Activated CD8-positive, alpha-beta T cell treated with anti-CD3 and anti-CD28 coated beads for 36 hours (primary cell): ENCODE results near the gene ANTKMT. TPM values are rescaled to one million over a fixed set of nuclear protein-coding genes. Genes with fewer than 3 reads are reported as not detected.
"Not testable (repeated sequence)": the region's sequence is repeated elsewhere in the genome, so short reads cannot be mapped to it uniquely, and the experiment has no call there.

Experiments
- ATAC-seq: fragments of 200-7000 bp; cut with Tn5 transposase; one replicate; pipeline ENCODE4 v1.10.0; 2021; ENCODE audit warnings: mild to moderate bottlenecking, moderate library complexity
- CTCF ChIA-PET: fragments of 350-600 bp; sonication (Branson Sonifier 250); formaldehyde crosslinking; loops from one replicate; lab custom pipeline; 2021; ENCODE audit warnings: antibody characterized with exemption; lab: Charles Lee
- POLR2A ChIA-PET: fragments of 350-600 bp; sonication (Branson Sonifier 250); formaldehyde crosslinking; loops from one replicate; lab custom pipeline; 2021; ENCODE audit warnings: antibody characterized with exemption; lab: Charles Lee
- DNase-seq: peaks from one replicate; pipeline ENCODE4 v3.0.0-alpha.2; 2020
- H3K27ac Mint-ChIP-seq: one replicate; pipeline ENCODE4 v1.8.0; 2021; ENCODE audit warnings: mild to moderate bottlenecking, mixed read lengths
- H3K27me3 Mint-ChIP-seq: one replicate; pipeline ENCODE4 v1.8.0; 2021; ENCODE audit warnings: mixed read lengths
- H3K36me3 Mint-ChIP-seq: one replicate; pipeline ENCODE4 v1.8.0; 2021; ENCODE audit warnings: low read depth, mixed read lengths
- H3K4me1 Mint-ChIP-seq: one replicate; pipeline ENCODE4 v1.8.0; 2021; ENCODE audit warnings: low read depth, mixed read lengths
- H3K4me3 Mint-ChIP-seq: one replicate; pipeline ENCODE4 v1.8.0; 2021; ENCODE audit warnings: mild to moderate bottlenecking, moderate library complexity, mixed read lengths
- H3K9me3 Mint-ChIP-seq: one replicate; pipeline ENCODE4 v1.8.0; 2021; ENCODE audit warnings: mixed read lengths
- intact Hi-C: fragments of 100-400 bp; cut with micrococcal nuclease; formaldehyde crosslinking; loops from one replicate; pipeline ENCODE4 v1.10.0; 2022
- total RNA-seq, 2 experiments: library from RNA; stranded (reverse); gene quantifications; one replicate each; pipeline ENCODE4 v1.2.3, GENCODE V29; 2021
- TF ChIP-seq, protein P1 (sequence below): fragments of 200-600 bp; IDR thresholded peaks from one replicate; pipeline ENCODE4 v1.8.0; 2022; ENCODE audit warnings: antibody characterized with exemption, mild to moderate bottlenecking

The ANTKMT gene
- total RNA-seq, 2 experiments from 2014 or later = 34.3 to 38.4 TPM

DNA sequence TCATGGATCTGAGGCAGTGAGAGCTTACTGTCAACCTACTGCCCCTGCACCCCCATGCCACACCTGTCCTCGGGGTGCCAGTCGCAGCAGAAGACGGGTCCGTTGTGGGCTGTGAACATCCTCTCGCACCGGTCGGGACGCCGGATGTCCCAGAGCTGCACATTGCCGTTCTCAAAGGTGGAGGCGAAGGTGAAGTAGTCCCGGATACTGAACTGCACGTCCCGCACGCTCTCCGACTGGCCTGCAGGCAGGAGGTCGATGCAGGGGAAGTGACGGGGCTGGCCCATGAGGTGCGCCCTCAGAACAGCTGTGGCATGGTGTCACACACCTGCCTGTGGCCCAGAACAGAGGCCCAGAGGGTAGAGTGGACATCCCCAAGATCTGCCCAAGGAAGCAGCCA is 33.4 kb upstream of the ANTKMT start:
- intact Hi-C loops = no loop called here
- Mint-ChIP-seq H3K9me3 (no peaks in the 10 kb centered on the region), H3K27me3 (no peaks in the 10 kb centered on the region), H3K4me1 (peaks cover 45% of the 10 kb centered on the region), H3K36me3 (peaks cover 15% of the 10 kb centered on the region), H3K27ac (no peak overlapping the region), H3K4me3 (no peak overlapping the region)
- ATAC-seq (no peak), DNase-seq (no peak)
- CTCF ChIA-PET = interaction anchor here (1.0 to 1.1 kb wide), 2 partner anchors 33 to 98 kb away, joined by 3 read pairs; no protein-coding TSS in a partner anchor
- POLR2A ChIA-PET = interaction anchor here (1.1 kb wide), 1 partner anchor 19 kb away, joined by 3 read pairs; no protein-coding TSS in a partner anchor
- TF ChIP-seq, protein P1, sequence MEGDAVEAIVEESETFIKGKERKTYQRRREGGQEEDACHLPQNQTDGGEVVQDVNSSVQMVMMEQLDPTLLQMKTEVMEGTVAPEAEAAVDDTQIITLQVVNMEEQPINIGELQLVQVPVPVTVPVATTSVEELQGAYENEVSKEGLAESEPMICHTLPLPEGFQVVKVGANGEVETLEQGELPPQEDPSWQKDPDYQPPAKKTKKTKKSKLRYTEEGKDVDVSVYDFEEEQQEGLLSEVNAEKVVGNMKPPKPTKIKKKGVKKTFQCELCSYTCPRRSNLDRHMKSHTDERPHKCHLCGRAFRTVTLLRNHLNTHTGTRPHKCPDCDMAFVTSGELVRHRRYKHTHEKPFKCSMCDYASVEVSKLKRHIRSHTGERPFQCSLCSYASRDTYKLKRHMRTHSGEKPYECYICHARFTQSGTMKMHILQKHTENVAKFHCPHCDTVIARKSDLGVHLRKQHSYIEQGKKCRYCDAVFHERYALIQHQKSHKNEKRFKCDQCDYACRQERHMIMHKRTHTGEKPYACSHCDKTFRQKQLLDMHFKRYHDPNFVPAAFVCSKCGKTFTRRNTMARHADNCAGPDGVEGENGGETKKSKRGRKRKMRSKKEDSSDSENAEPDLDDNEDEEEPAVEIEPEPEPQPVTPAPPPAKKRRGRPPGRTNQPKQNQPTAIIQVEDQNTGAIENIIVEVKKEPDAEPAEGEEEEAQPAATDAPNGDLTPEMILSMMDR = no peak

DNA sequence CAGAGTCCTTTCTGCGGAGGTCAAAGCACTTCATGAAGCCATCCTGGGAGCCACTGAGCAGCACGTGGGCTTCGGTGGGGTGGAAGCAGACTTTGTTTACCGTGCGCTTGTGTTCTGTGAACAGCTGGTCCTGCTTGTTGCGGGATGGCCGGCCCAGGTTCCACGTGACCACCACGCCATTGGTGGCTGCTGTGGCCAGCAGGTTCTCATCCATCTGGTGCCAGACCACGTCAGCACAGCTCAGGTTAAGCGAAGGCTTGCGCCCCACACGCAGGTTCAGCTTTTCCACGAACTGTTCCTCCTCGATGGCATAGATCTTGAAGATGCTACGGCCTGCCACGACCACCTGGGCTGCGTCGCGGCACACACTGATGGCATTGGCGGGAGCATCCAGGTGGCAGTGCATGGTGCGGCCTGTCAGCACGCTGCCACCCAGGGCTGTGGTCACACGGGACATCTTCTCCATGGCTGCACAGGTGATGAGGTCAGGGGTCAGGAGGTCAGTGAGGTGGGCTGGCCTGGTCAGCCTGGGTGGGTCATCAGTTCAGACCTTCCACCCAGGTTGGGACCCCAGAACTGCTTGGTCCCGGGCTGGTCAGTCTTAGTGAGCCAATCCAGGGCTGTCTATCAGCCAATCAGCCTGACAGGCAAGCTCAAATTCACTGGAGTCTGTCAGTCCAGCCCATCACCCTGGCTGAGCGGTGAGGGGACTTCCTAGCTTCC is 31.6 kb upstream of the ANTKMT start:
- Mint-ChIP-seq H3K36me3 (peaks cover 6% of the 10 kb centered on the region), H3K9me3 (no peaks in the 10 kb centered on the region), H3K4me3 (peak overlapping the region; percentile 86), H3K4me1 (peaks cover 35% of the 10 kb centered on the region), H3K27ac (peak overlapping the region; percentile 81), H3K27me3 (no peaks in the 10 kb centered on the region)
- intact Hi-C loops = no loop called here
- DNase-seq = no peak
- TF ChIP-seq, protein P1 = no peak
- no peak for ATAC-seq
- ChIA-PET POLR2A (interaction anchor here (0.9 to 3.3 kb wide), 9 partner anchors 8 to 98 kb away, joined by 3 to 16 read pairs (median 5); partner anchors contain the start of genes RHBDL1 and STUB1), CTCF (interaction anchor here (1.0 to 1.2 kb wide), 4 partner anchors 21 to 96 kb away, joined by 3 read pairs; partner anchors contain the start of gene RHOT2)

DNA sequence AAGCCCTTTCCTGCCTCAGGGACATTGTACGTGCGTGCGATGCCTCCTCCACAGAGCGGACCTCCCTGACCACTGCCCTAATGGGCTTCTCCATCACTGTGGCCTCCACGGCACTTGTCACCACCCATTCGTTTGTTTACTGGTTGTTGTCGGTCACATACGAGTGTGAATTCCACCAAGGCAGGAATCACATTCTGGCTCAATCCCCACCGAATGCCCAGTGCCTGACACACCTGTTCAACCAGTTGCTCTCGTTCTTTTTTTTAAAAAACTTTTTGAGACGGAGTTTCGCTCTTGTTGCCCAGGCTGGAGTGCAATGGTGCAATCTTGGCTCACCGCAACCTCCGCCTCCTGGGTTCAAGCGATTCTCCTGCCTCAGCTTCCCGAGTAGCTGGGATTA is 29.7 kb upstream of the ANTKMT start:
- H3K27me3 Mint-ChIP-seq, intact Hi-C loops, POLR2A ChIA-PET, DNase-seq, H3K9me3 Mint-ChIP-seq, CTCF ChIA-PET, ATAC-seq, H3K36me3 Mint-ChIP-seq: not testable (repeated sequence)
- peak overlapping the region; percentile 81 for H3K27ac Mint-ChIP-seq
- H3K4me1 Mint-ChIP-seq = peaks cover 30% of the 10 kb centered on the region
- H3K4me3 Mint-ChIP-seq = peak overlapping the region; percentile 86

DNA sequence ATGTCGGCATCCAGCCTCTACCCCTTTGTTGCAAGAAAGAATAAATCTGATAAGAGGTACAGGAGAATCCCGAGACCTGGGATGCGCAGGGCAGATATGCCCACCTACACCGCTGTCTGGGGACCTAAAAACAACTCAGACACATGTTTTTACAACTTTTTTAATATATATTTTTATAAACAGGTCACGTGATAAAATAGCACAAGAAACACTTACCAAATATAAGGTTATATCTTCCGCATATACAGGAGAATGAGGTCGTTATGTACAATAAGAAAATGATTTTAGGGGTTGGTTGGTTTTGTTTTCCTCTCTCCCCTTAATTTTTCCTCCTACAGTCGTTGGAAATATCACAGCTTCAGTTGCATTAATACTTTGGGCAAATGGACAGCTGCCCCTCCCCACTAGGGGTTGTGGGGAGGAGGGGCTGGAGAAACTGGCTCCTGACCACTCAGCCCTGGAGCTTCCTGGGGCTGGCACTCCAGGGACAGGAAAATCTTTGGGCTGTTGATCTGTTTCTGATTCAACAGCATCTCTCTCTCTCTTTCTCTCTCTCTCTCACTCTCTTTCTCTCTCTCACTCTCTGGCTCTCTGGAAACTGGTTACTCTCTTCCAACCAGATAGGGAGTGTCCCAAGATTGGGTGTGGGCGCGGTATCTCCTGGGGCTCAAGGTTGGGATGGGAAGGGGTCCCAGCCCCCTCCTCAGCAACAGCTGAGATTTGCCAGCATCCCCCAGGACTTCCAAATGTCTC is 28.4 kb upstream of the ANTKMT start:
- H3K4me3 Mint-ChIP-seq = no peak overlapping the region
- ChIA-PET CTCF (interaction anchor here (1.0 kb wide), 1 partner anchor 20 kb away, joined by 3 read pairs; no protein-coding TSS in a partner anchor), POLR2A (interaction anchor here (0.8 to 1.5 kb wide), 4 partner anchors 8 to 33 kb away, joined by 3 to 5 read pairs (median 4); partner anchors contain the start of genes CCDC78 and JMJD8)
- TF ChIP-seq, protein P1 = no peak
- DNase-seq = no peak
- no peaks in the 10 kb centered on the region for H3K36me3 Mint-ChIP-seq
- H3K4me1 Mint-ChIP-seq = peaks cover 31% of the 10 kb centered on the region
- H3K27ac Mint-ChIP-seq = no peak overlapping the region
- intact Hi-C loops = no loop called here
- no peaks in the 10 kb centered on the region for H3K9me3 Mint-ChIP-seq
- peaks cover 4% of the 10 kb centered on the region for H3K27me3 Mint-ChIP-seq
- no peak for ATAC-seq

DNA sequence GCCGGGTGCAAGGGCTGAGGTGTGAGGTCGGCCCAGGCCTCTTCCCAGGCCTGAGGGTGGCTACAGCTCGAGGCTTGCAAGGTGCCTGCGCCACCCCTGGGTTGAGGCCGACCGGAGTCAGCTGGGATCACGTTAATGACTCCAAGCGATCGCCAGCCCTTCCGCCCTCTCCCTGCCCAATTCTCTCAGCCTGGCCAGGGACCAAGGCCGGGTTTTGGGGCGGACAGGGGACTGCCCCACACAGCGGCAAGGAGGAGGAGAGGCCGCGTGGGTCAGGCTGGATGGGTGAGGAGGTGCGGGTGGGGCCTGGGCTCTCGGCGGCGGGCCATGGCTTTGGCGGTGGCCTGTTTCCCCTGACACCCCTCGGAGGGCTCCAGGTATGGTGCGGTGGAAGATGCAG is 27.6 kb upstream of the ANTKMT start:
- H3K27ac Mint-ChIP-seq = no peak overlapping the region
- ChIA-PET CTCF (interaction anchor here (1.0 kb wide), 1 partner anchor 19 kb away, joined by 3 read pairs; no protein-coding TSS in a partner anchor), POLR2A (interaction anchor here (0.8 to 1.5 kb wide), 3 partner anchors 9 to 33 kb away, joined by 3 to 5 read pairs (median 4); partner anchors contain the start of genes CCDC78 and JMJD8)
- TF ChIP-seq, protein P1 = no peak
- no peak for ATAC-seq
- H3K4me1 Mint-ChIP-seq = peaks cover 31% of the 10 kb centered on the region
- no peaks in the 10 kb centered on the region for H3K36me3 Mint-ChIP-seq
- H3K4me3 Mint-ChIP-seq = peak overlapping the region; percentile 24
- peaks cover 4% of the 10 kb centered on the region for H3K27me3 Mint-ChIP-seq
- DNase-seq = no peak
- intact Hi-C loops = no loop called here
- no peaks in the 10 kb centered on the region for H3K9me3 Mint-ChIP-seq
